Amniotic stem cell (primary cell): ENCODE results near the gene GPX7.

Source experiments
- DNase-seq: peaks from one replicate; lab custom pipeline; 2025; lab: John Stamatoyannopoulos, UW

Gene GPX7

DNA sequence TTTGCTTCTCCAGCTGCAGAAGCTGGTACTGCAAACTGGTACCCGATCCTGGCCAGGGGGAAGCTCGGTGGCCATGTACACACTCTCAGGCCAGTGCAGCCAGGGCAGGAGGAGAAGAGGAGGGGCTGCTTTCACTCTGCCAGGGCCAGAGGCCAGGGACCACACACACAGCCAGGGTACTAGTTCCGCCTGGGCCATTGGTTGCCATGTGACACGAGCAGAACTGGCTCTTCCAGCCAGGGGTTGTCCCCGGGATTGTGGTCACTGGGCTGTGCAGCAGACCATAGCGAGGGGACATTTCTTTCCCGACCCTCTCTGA lies 27.1 kb downstream of the GPX7 start:
- no peak for DNase-seq

DNA sequence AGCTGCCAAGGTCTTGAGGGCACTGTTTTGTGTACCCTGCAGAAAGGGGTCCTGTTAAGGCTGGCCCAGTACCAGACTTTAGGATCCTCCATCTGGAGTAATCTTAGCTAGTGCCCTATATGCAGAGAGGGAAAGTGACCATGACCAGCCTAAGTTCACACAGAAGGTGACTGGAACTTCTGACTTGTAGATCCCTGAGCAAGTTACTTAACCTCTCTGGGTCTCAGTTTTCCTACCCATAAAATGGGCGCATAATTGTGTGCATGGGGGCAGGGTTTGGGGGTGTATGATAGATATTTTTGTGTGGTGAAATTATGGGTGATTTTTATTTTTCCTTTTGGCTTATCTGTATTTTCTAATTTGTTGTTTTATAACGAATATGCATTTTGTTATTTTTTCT lies 27.5 kb downstream of the GPX7 start:
- DNase-seq: no peak

DNA sequence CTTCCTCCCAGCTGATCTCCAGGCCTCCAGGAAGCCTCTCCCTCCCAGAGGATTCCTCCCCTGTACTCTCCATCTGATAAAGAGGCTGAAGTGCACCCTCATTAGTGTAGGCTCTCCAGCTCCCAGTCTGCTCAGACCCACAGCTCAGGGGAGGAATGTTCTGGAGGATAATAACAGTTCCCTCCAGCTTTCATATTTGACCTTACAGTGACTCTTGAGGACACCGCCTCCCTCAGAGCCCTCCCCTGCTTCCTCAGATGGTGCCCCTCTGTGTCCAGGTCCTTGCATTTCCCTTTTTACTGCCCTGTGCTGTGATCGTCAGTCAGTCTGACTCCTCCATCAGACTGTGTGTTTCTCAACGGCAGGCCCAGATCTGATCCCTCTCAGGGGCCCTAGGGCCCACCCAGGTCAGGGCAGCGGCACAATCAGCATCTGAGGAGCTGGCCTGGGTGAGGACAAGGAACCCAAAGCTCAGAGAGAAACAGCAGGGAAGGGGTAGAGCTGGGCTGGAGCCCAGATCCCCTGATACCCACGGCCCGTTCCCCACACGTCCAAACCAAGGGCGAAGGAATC lies 29.7 kb downstream of the GPX7 start:
- DNase-seq: no peak

DNA sequence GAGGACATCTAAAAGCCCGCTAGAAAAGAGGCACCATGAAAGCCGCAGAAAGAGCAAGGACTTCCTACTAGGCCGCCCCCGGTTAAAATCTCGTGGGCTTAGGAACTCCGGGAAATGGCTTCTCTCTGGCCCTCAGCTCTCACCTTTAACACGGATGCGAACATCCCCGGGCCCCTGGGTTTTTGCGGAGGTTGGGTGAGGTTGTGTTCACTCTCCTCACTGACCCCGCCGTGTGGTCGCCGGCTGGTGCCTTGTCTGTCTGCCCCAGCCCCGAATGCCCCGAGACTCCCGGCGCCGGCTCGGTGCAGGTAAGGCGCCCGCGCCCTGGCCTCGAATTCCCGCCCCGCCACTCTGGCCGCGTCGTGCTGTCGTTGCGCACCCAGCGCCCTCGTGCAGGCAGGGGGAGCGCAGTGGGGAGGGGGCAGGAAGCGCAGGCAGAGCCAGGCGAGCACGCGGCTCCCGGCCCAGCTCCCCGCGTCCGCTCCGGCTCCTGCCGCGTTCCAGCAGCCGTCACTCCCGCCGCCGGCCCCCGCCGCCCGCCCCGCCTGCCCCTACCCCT lies 30.6 kb downstream of the GPX7 start, which contains the start of gene SHISAL2A:
TSS of gene SHISAL2A (plus strand) at position 437 of the 559 bp plus-strand sequence. CDS start 326 bp downstream, outside the sequence.
- no peak for DNase-seq

DNA sequence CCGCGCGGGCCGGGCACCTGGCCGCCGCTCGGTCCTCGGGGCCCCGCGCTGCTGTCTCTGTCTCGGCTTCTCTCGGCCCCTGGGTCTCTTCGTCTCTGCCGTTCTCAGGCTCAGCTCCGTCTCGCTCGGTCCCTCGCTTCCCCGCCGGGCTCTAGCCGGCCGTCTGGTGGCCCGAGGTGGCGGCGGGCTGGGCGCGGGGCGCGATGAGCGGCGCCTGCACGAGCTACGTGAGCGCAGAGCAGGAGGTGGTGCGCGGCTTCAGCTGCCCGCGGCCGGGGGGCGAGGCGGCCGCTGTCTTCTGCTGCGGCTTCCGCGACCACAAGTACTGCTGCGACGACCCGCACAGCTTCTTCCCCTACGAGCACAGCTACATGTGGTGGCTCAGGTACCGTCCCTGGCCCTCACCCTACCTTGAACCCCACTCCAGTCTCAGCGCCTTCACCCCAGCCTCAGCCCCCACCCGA lies 31.2 kb downstream of the GPX7 start:
- DNase-seq: no peak

DNA sequence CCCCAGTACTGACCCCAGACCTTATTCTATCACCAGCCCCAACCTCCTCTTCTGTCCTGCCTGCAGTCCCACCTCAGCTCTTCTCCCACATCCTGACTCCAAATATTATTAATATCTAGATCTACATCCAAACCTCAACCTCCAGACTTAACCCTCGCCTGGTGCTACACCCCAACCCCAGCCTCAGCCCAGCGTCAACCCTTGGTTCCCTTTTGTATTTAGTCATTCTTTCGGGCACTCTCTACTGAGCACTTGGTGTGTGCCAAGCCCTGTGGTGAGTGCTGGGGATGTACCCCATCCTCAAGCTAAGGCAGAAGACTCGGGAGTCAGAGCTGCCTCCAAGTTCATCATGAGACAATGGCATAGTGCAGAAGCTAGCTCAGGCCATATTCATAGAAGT lies 31.9 kb downstream of the GPX7 start:
- DNase-seq: no peak

DNA sequence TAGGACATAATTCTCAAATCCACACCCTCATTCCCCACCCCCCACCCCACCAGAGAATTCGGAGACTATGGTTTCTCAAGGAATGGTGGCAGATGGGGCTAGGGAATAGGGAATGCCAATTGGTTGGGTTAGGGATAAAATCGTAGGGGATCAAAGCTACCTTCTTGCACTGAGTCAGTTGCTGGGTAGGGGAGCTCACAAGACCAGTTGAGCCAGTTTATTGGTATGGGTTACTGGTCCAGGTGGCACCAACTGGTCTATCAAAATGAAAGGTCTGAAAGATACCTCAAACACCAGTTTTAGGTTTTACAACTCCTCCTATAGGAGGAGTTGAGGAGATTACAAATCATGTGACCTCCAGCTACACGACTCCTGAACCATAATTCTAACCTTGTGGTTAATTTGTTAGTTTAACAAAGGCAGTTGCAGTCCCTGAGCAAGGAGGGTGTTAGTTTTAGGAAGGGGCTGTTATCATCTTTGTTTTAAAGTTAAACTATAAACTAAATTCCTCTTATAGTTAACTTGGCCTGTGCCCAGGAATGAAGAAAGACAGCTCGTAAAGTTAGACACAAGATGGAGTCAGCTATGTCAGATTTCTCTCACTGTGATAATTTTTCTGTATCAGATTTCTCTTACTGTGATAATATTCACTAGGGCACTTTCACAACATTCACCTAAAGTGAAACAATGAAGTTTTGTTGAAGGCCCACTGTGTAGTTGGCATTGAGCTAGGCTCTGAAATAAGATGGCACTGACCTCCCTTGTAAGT lies 33.3 kb downstream of the GPX7 start:
- no peak for DNase-seq

DNA sequence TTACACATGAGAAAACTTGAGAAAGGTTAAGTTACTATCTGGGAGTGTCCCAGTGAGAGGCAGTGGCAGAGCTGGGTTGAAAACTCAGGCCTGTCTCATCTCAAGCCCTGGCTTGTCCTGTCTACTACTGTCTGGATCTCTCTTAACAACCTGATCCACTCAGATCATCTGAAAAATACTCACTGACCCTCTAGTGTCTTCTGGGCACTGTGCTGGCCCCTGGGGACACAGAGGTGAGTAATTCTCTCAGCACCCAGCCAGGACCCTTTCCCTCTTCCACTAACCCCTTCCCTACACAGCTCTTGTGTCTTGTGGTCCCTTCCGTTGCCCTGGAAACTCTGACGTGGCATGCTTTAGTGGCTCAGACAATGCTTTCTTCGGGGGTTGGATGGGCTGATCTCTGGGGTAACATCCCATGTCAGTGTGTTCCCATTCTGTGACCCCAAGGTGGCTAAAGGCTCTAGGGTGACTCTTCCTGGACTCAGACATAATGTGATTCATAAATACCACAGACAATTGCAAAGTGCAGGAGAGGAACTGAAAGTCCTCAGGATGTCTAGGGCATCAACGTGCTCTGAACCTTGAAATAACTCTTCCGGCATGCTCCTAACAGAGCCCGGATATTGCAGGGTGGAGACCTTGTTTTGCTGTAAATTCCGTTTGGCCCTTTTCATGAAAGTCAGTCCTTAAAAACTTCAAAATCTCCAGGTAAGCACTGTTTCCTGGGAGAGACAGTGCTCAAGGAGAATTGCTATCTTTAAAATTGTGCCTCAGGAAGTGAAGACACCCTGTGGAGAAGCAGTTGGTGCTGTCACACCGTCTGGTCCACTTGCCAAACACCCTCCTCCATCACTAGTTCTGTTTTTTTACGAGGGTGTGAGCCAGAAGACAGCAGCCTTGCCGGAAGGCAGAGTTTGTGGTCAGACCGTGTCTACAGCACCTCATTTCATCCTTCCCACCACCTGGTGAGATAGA lies 34.8 kb downstream of the GPX7 start:
- DNase-seq: no peak

DNA sequence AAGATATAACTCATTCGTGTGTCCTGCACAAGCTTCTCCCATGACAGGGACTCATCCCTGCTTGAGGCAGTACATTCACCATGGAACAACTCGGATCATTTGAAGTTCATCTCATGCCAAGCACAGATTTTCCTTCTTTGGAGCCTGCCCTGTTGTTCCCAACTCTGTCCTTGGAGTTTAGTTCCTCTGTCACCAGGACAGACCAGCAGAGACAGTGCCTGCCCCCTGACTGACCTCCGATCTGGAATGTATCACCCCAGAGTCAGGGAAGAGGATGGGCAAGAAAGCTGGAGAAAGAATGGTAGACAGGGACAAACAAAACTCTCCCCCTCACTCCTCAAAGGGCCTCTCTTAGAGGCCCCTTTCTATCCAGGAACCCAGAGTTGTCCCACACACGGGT lies 35.8 kb downstream of the GPX7 start:
- DNase-seq: no peak

DNA sequence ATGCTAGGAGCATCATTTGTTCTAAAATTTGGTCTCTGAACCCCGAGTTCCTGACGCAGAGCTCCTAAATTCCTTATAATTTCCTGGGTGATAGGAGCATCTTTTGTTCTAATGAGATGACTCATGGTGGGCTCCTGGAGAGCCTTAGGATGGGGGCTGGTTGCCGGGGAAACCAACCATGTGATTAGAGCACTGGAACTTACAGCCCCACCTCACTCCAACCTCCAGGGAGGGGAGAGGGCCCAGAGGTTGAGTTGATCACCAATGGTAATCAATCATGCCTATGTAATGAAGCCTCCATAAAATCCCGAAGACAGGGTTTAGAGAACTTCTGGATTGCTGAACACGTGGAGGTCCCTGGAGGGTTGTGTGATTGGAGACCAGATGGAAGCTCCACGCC lies 38.5 kb downstream of the GPX7 start:
- no peak for DNase-seq

DNA sequence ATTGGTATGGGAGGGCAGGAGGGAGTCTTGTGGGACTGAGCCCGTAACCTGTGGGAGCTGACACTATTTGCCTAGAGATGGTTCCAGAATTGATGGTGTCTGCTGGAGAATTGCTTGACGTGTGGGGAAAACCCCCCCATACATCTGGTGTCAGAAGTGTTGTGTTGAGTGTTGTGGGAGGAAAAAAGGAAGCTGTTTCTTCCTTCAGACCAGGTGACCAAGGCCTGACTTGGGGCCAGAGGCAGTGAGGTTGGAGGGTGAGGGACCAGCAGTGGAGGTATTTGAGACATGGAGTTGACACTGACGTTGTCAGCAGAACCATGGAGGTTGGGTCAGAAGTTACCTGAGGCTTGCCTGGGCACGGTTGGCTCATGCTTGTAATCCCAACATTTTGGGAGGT lies 39.1 kb downstream of the GPX7 start:
- no peak for DNase-seq

DNA sequence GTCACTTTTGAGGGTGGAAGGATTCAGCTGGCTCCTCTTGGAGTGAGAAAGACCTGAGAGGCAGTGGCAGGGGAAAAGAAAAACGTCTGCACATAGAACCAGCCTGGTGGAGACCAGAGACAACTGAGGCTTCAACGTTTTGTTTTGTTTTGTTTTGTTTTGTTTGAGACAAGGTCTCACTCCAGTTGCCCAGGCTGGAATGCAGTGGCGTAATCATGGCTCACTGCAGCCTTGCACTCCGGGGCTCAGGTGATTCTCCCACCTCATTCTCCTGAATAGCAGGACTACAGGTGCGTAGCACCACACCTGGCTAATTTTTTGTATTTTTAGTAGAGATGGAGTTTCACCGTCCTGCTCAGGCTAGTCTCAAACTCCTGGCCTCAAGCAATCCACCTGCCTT lies 43.1 kb downstream of the GPX7 start:
- DNase-seq: no peak

DNA sequence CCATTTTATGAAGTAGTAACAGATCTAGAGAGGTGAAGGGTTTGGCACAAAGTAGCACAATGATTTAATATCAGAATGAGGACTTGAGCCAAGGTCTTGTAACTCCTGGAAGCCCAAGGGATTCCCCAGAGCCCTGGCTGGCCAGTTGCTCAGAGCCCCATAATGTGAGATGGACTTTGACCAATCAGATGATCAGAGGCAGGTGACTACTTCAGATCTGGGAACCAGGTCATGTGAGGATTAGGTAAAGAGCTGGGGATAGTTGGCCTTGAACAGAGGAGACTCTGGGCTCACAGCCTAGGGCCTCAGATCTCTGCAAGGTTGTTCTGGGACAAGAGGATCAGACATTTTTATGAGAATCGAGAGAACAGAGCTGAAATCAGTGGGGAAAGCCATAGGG lies 49.7 kb downstream of the GPX7 start:
- no peak for DNase-seq

DNA sequence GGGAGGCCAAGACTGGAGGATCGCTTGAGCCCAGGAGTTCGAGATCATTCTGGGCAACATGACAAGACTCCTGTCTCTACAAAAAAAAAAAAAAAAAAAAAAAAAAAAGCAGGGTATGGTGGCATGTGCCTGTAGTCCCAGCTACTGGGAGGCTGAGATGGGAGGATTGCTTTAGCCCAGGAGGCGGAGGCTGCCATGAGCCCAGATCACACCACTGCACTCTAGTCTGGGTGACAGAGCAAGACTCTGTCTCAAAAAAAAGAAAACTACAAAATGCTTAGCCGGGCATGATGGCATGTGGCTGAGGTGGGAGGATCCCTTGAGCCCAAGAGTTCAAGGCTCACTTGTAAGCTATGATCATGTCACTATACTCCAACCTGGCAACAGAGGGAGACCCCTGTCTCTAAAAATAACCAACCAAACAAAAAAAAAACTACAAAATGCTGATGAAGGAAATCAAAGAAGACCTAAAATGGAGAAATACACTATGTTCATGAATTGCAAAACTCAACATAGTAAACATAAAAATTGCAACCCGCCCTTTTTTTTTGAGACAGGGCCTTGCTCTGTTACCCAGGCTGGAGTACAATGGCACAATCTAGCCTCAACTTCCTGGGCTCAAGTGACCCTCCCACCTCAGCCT lies 51.2 kb downstream of the GPX7 start:
- DNase-seq: no peak

DNA sequence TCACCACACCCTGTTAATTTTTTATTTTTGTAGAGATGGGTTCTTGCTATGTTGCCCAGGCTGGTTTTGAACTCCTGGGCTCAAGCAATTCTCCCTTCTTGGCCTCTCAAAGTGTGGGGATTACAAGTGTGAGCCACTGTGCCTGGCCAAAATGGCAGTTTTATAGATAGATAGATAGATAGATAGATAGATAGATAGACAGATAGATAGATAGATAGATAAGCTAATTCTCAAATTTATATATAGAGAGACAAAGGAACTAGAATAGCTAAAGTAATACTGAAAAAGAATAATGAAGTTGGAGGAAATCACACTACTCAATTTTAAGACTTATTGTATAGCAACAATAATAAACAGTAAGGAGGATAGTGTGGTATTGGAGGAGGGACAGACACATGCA lies 51.9 kb downstream of the GPX7 start:
- DNase-seq: no peak

DNA sequence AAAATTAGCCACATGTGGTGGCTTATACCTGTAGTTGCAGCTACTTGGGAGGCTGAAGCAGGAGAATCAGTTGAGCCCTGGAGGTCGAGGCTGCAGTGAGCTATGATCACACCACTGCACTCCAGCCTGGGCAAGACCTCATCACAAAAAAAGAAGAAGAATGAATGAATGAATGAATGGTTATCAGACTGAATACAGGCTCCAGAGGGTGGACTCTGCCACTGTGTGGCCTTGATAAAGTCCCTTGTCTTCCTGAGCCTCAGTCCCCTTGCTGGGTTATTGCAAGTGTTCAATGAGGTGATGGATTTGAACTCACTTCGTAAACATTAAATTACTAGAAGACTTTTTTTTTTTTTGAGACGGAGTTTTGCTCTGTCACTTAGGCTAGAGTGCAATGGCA lies 55.5 kb downstream of the GPX7 start:
- no peak for DNase-seq
